GM18499 (cell line): Measurements from ENCODE around the gene BCL6.
"Not testable (repeated sequence)": the region's sequence is repeated elsewhere in the genome, so short reads cannot be mapped to it uniquely, and the experiment has no call there.

Experiments used
- ATAC-seq: cut with Tn5 transposase; IDR thresholded peaks from one replicate; pipeline ENCODE4 v1.9.1; 2021; ENCODE audit warnings: moderate number of reproducible peaks; ENCODE audit not compliant: insufficient read depth, unreplicated experiment

Gene BCL6

DNA sequence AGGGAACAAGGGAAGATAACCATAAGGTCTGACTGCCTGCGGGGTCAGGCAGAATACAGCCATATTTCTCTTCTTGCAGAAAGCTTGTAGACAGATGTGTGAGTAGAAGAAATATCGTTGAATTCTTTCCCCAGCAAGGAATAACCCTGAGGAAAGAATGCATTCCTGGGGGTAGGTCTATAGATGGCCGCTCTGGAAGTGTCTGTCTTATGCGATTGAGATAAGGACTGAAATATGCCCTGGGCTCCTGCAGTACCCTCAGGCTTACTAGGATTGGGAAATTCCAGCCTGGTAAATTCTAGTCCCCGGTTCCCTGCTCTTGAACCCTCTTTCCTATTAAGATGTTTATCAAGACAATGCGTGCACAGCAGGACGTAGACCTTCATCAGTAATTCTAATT lies 59.3 kb downstream of the BCL6 start:
- no peak for ATAC-seq

DNA sequence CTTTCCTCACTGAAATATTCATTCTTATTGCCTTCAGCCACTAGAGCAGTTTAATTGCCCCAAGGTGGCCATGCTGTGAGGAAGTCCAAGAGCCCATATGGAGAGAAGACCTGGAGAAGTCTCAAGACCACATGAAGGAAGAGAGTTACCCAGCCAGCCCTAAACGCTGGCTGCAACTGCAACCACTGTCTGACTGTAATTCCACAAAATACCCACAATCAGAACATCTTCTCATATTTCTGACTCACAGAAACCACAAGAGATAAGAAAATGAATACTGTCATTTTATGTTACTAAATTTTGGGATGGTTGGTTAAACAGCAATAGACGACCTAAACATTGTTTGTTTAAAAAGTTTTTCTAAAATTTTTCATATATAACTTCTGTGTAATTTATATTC lies 60.4 kb downstream of the BCL6 start:
- ATAC-seq, result no peak

DNA sequence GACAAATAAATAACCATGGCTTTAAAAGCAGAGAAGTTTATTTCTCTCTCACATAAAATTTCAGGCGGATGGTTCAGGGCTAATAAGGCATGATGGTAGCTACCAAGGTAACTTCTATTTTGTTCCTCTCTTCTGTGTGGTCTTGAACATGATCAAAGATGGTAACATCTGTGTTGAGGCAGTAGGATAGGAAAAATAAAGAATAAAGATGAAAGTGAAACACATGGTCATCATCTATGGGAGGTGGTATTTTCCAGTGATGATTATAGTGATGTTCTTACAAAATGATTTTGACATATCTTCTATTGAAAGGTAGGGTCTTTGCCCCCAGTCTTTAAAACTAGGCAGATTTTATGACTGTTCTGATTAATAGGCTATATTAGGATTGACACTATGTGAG lies 60.8 kb downstream of the BCL6 start:
- ATAC-seq, result no peak

DNA sequence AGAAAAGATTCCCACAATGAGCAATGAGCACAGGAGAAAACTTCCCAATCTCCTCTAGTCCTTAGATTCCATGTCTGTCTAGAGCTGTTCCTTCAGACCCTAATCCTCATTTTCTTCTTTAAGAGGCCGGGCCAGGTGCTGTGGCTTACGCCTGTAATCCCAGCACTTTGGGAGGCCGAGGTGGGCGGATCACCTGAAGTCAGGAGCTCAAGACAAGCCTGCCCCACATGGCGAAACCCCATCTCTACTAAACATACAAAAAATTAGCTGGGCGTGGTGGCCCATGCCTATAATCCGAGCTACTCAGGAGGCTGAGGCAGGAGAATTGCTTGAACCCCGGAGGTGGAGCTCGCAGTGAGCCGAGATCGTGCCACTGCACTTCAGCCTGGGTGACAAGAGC lies 63.5 kb downstream of the BCL6 start:
- not testable (repeated sequence) for ATAC-seq

DNA sequence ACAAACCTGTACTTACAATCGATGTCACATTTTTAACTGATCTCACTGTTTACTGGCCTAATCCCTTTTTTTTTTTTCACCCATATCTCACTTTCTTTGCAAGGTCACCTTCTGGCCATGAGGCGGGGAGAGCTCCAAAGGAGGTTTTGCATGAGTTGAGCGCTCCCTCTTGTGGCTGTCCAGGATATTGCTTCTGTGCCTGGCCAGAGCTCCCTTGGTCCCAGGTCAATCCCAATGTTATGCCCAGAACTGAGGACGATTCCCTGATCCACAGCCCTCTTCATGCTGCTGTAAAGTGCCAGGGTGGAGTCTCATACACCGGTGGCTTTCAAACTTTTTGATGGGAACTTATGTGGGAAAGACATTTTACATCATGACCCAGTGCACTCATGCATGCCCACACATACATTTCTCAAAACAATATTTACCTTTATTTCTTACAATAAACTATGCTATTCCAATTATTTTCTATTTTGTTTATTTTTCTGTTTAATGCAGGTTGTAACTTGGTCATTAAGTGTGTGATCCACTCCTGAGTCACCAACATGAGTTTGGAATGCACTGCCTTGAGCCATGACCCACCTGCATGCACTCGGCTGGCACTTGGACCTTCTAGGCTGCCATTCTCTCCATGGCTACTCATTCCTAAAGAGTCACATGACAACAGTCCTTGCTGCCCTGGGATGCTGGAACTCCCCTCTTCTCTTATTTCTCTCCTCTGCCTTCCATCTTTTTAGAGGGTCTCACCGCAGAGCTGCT lies 65.5 kb downstream of the BCL6 start:
- no peak for ATAC-seq

DNA sequence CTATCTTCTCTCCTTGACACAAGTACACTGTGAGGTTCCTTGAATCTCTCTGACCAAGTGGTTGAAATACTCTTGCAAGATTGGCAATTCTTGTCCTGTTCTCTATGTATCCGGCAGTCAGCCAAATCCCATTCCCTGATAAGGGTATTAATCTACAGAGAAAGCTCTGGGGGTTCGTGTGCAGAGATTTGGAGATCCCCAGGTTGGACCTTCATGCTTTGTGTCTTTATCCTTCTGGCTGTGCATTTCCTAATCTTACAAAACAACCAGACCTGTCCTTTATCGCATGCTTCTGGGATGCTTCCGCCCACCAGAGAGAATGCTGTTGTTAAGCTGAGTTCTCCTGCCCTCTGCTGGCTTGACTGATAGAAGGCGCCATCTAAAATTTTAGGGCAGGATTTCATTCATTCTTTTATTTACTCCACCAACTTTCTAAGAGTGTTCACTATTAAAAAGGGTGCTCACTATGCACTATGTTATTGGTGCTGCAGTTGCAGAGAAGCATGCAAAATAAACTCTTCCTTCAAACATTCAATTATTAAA lies 66.5 kb downstream of the BCL6 start:
- ATAC-seq, result no peak

DNA sequence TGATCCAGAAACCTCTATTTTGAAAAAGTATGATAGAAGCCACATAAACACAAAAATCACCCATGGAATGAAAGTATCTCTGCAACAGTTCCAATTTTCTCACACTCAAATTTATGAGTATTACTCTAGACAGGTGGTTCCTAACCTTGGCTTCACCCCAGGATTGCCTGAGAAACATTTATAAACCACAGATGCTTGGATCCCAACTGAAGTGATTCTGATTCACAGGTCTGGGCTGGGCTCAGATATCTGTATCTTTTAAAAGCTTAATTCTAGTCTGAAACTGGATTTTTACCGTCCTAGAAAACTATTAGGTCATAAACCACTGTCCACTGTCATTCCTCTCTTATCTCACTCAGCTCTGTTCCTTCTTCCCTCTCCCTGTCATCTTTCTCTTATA lies 67.7 kb downstream of the BCL6 start:
- no peak for ATAC-seq

DNA sequence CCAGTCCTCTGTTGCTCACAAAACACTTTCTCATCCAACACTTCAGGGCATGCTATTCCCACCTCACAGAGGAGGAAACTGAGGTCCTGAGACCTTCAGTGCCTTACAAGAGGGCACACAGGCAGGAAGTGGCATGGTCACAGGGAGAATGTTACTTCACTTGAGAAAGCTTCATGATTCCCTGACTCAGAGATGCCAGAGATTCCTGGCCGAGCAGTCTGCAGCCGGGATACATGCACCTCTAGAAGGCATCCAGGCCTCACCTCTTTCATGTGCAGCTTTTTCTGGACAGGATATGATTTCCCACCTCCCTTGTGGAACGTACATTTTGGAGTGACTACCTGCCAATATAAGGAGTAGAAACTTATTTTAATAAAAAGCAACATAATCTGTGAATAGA lies 72.3 kb downstream of the BCL6 start:
- no peak for ATAC-seq
